Suprapubic skin (tissue), 4 donors: ENCODE measurements around the gene INSM1.

ENCODE experiments used
- EP300 ChIP-seq: sonication (generic); formaldehyde crosslinking; IDR thresholded peaks from one replicate; pipeline ENCODE4 v1.6.1; 2017; ENCODE audit warnings: antibody characterized with exemption
- POLR2A ChIP-seq, 2 donors: fragments of 450-650 bp; IDR thresholded peaks; one replicate each; pipeline ENCODE4 v1.6.1; 2017; ENCODE audit warnings: antibody characterized with exemption in 2 of 2, mild to moderate bottlenecking in 2 of 2, moderate library complexity in 2 of 2
- POLR2AphosphoS5 ChIP-seq, 3 donors: sonication (generic); formaldehyde crosslinking; IDR thresholded peaks; one replicate each; pipeline ENCODE4 v1.6.1; 2017; ENCODE audit warnings: antibody characterized with exemption in 3 of 3
- TF ChIP-seq, protein P1 (sequence below), 2 donors: fragments of 200-600 bp in 1 of 2; fragments of 450-650 bp in 1 of 2; sonication (generic) in 1 of 2; IDR thresholded peaks; one replicate each; pipeline ENCODE4 v1.5.1; 2016 to 2019; ENCODE audit warnings: antibody characterized with exemption in 2 of 2, mild to moderate bottlenecking in 1 of 2, moderate library complexity in 1 of 2

DNA sequence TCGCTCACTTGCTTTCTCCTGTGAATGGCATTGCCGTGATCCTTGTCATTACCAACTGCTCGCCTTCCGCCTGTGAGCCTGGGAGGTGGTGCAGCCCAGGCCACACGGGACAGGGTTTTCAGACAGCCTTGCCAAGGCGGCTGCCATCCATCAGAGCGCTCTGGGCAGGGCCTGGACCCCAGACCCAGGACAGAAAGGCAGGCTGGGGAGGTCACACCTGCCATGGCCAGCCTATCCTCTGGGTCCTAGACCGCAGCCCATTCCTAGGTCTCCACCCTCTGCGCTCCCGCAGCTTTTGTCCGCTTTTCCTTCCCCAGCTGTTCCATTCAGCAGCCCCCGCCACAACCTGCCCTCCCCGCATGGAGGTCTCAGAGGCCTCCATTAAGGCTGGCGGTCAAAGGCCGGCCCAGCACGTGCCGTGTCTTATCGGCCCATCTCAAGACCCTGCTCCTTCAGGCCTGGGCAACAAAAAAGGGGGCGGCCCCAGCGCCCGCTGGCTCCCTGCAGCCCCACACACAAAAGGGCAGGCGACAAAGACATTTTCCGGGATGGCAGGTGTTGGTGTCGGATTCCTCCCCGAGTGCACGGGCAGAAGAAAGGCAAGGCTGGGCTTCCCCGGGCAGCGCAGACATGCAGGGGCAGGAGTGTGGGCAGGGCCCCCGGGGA, 28.1 kb downstream of the INSM1 start:
- TF ChIP-seq, protein P1, sequence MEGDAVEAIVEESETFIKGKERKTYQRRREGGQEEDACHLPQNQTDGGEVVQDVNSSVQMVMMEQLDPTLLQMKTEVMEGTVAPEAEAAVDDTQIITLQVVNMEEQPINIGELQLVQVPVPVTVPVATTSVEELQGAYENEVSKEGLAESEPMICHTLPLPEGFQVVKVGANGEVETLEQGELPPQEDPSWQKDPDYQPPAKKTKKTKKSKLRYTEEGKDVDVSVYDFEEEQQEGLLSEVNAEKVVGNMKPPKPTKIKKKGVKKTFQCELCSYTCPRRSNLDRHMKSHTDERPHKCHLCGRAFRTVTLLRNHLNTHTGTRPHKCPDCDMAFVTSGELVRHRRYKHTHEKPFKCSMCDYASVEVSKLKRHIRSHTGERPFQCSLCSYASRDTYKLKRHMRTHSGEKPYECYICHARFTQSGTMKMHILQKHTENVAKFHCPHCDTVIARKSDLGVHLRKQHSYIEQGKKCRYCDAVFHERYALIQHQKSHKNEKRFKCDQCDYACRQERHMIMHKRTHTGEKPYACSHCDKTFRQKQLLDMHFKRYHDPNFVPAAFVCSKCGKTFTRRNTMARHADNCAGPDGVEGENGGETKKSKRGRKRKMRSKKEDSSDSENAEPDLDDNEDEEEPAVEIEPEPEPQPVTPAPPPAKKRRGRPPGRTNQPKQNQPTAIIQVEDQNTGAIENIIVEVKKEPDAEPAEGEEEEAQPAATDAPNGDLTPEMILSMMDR (IDR thresholded peaks at IDR 0.05), result no peak
- TF ChIP-seq POLR2A (IDR thresholded peaks at IDR 0.05) (no peak), POLR2AphosphoS5 (IDR thresholded peaks at IDR 0.05) (no peak), EP300 (no peak)
